ENCODE measurements around the gene FAM163A.

DNA sequence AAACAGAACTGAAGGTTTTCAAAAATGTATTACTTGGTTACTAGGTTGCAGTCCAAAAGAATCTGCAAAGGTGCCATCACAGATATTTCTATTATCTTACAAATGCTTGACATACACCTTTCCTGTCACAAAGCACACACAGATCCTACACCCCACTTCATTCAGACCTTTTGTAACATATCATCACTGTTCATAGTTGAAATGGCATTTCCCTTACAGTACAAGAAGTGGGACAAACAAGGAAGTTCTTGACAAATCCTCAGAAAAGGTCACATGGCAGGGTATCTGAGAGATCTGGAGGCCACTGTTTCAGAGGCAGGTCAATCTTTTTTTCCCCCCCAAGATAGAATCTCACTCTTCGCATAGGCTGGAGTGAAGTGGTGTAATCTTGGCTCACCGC lies 113.2 kb downstream of the FAM163A start:
- TF ChIP-seq CTCF (IDR thresholded peaks at IDR 0.05): no peak
- TF ChIP-seq ZFX (IDR thresholded peaks at IDR 0.05; ENCODE audit: borderline replicate concordance): no peak
